Pons (tissue), 1 donor: ENCODE data around the gene DNAJA1.
"Not testable (repeated sequence)": the region's sequence is repeated elsewhere in the genome, so short reads cannot be mapped to it uniquely, and the experiment has no call there.

Source experiments
- DNase-seq: peaks from one replicate; pipeline ENCODE4 v3.0.0-alpha.2; 2016; ENCODE audit warnings: low spot score

Gene DNAJA1

GRCh38 chr9:33082128-33082527 is 57.1 kb downstream of the DNAJA1 start:
- DNase-seq = no peak

- peak; percentile 72 for DNase-seq
These were observed 57.7 kb downstream of the DNAJA1 start for GRCh38 chr9:33082538-33083326.

GRCh38 chr9:33085672-33086071 is 60.6 kb downstream of the DNAJA1 start:
- DNase-seq = not testable (repeated sequence)
